CD4-positive, CD25-positive, alpha-beta regulatory T cell (primary cell): ENCODE results near the gene KSR1. TPM values are rescaled to one million over a fixed set of nuclear protein-coding genes. Genes with fewer than 3 reads are reported as not detected.

Experiments
- ATAC-seq, 2 donors: fragments of 150-1000 bp; cut with Tn5 transposase; one replicate each; pipeline ENCODE4 v1.10.0; 2021; ENCODE audit warnings: low read depth in 2 of 2, moderate number of reproducible peaks in 2 of 2, moderate library complexity in 1 of 2
- DNase-seq, 3 donors: peaks; one replicate each; pipeline versions ENCODE4 v3.0.0 to v3.0.0-alpha.2; 2012 to 2022; ENCODE audit warnings: mixed read lengths in 1 of 3
- H3K27ac ChIP-seq: one replicate; pipeline ENCODE4 v1.7.0; 2013; ENCODE audit warnings: mild to moderate bottlenecking, low read length; ENCODE audit not compliant: insufficient read depth, poor library complexity, severe bottlenecking
- H3K27me3 ChIP-seq: one replicate; pipeline ENCODE4 v1.7.0; 2013; ENCODE audit warnings: low read length; ENCODE audit not compliant: control insufficient read depth, insufficient read depth
- H3K36me3 ChIP-seq: one replicate; pipeline ENCODE4 v1.7.0; 2013; ENCODE audit warnings: mild to moderate bottlenecking, low read length, moderate library complexity; ENCODE audit not compliant: control insufficient read depth, insufficient read depth
- H3K4me1 ChIP-seq: 2 replicates; pipeline ENCODE4 v1.7.0; 2013; ENCODE audit warnings: mild to moderate bottlenecking, low read length; ENCODE audit not compliant: insufficient read depth, control insufficient read depth, poor library complexity, severe bottlenecking
- H3K4me3 ChIP-seq: one replicate; pipeline ENCODE4 v1.7.0; 2013; ENCODE audit warnings: low read depth, mild to moderate bottlenecking, low read length, moderate library complexity
- H3K9me3 ChIP-seq, 2 experiments: 1 replicate in 1 of 2; 2 replicates in 1 of 2; pipeline ENCODE4 v1.7.0; 2013; ENCODE audit warnings: low read length in 2 of 2, mild to moderate bottlenecking in 1 of 2, moderate library complexity in 1 of 2; ENCODE audit not compliant: control insufficient read depth in 2 of 2
- H3K27ac Mint-ChIP-seq, 3 donors: one replicate each; pipeline ENCODE4 v1.8.0; 2020 to 2022; ENCODE audit warnings: mild to moderate bottlenecking in 3 of 3, mixed read lengths in 3 of 3, moderate library complexity in 2 of 3
- H3K27me3 Mint-ChIP-seq: one replicate; pipeline ENCODE4 v1.8.0; 2022; ENCODE audit warnings: mild to moderate bottlenecking, mixed read lengths
- H3K36me3 Mint-ChIP-seq: one replicate; pipeline ENCODE4 v1.8.0; 2020; ENCODE audit warnings: mixed read lengths
- H3K4me1 Mint-ChIP-seq, 4 donors: one replicate each; pipeline ENCODE4 v1.8.0; 2020 to 2022; ENCODE audit warnings: mixed read lengths in 4 of 4, mild to moderate bottlenecking in 1 of 4
- H3K4me3 Mint-ChIP-seq, 4 donors: one replicate each; pipeline ENCODE4 v1.8.0; 2020 to 2022; ENCODE audit warnings: mild to moderate bottlenecking in 4 of 4, mixed read lengths in 4 of 4, moderate library complexity in 3 of 4
- H3K9me3 Mint-ChIP-seq, 7 donors: one replicate each; pipeline ENCODE4 v1.8.0; 2020 to 2022; ENCODE audit warnings: mixed read lengths in 7 of 7, mild to moderate bottlenecking in 3 of 7, moderate library complexity in 2 of 7
- polyA plus RNA-seq, 4 donors: library from polyadenylated mRNA; unstranded; fragments of 300-500 nt; fragmentation: Illumina TruSeq; gene quantifications; one replicate each; pipeline ENCODE4 v1.2.3, GENCODE V29; 2021
- total RNA-seq: library from RNA; stranded (reverse); gene quantifications from one replicate; pipeline ENCODE4 v1.2.3, GENCODE V29; 2022

Gene KSR1
- total and polyA plus RNA-seq, 5 donors from 2014 or later = 1.2 to 69.5 (median 1.7) TPM

DNA sequence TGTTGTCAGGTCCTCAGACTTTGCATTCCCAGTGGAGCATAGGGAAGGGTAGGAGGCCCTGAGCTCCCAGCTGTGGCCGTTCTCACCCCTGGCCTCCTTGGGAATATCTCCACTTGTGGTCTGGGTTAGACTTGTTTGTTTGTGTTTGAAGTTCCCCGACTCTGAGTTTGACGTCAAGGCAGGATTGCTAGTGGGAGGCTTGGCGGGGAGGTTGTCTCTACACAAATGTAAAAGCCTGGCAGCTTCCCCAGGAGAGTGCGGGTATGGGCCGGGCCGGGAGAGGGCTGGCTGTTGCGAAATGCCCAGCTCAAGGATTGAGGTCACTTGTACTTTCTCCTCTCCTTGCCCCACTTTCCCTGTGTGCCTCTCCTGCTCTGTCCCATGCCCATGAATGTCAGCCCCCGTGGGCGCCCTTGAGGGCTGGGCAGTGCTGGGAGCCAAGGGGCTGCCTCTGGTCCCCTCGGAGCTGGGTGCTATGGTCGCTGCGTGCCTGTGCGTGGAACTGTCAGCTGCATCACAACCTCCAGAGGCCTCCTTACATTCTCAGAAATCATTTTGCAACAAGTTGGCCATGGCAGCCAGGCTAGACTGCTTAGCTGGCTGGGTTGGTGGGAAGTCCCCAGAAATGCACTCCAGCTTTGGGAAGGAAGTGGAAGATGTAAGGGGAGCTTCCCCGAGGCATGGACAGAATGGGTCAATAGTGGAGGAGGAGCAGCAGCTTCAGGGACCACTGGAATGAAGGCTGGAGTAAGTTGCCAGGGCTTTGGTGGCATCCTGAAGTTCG lies 84.3 kb downstream of the KSR1 start:
- Histone ChIP-seq H3K27me3 (no peaks in the 10 kb centered on the region), H3K27ac (no peak overlapping the region), H3K4me1 (peaks cover 19% of the 10 kb centered on the region), H3K36me3 (no peaks in the 10 kb centered on the region), H3K9me3 (no peaks in the 10 kb centered on the region), H3K4me3 (no peak overlapping the region)
- ATAC-seq (no peak), DNase-seq (no peak)
- Mint-ChIP-seq H3K27ac (peak overlapping the region in 2 of 3 donors; percentile 36 to 68), H3K4me1 (peaks cover 14 to 58% (median 40%) of the 10 kb centered on the region in 4 donors), H3K9me3 (no peaks in the 10 kb centered on the region), H3K4me3 (no peak overlapping the region), H3K36me3 (no peaks in the 10 kb centered on the region), H3K27me3 (no peaks in the 10 kb centered on the region)

DNA sequence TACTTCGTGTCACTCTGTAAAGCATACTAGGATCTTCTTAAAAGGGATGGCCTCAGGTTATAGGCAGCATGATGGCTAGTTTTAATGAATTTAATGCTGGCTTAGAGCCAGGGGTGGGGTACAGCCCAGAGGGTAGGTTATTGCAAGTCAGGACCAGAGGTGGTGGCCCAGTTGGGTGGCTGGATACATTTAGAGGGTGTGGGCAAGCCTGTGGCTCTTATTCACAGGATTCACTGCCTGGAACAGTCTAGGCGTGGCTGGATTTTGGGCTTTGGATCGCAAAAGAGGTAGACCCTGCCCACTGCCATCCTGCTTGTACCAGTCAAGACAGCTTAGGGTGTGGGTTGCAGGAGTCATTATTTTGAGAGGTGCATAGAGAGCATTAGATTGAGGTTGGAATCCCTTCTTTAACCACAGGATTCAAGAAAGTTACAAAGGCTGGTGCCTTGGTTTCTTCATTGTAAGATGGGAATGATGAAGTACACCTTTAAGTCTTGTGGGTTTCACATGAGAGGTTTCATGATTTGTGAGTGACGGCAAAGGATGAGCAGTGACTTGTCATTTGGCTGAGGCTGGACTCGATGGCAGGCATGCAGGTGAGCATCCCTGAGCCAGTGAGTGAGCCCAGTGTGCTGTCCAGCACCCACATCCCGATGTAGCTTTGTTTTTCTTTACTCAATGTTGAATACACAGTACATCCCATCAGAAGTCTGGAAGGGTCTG lies 85.2 kb downstream of the KSR1 start:
- Histone ChIP-seq H3K27me3 (no peaks in the 10 kb centered on the region), H3K4me3 (no peak overlapping the region), H3K4me1 (peaks cover 19% of the 10 kb centered on the region), H3K27ac (no peak overlapping the region), H3K9me3 (no peaks in the 10 kb centered on the region), H3K36me3 (no peaks in the 10 kb centered on the region)
- ATAC-seq (no peak), DNase-seq (no peak)
- Mint-ChIP-seq H3K36me3 (no peaks in the 10 kb centered on the region), H3K27ac (peak overlapping the region in 2 of 3 donors; percentile 68 to 74), H3K9me3 (no peaks in the 10 kb centered on the region), H3K4me1 (peaks cover 21 to 66% (median 45%) of the 10 kb centered on the region in 4 donors), H3K27me3 (no peaks in the 10 kb centered on the region), H3K4me3 (no peak overlapping the region)

DNA sequence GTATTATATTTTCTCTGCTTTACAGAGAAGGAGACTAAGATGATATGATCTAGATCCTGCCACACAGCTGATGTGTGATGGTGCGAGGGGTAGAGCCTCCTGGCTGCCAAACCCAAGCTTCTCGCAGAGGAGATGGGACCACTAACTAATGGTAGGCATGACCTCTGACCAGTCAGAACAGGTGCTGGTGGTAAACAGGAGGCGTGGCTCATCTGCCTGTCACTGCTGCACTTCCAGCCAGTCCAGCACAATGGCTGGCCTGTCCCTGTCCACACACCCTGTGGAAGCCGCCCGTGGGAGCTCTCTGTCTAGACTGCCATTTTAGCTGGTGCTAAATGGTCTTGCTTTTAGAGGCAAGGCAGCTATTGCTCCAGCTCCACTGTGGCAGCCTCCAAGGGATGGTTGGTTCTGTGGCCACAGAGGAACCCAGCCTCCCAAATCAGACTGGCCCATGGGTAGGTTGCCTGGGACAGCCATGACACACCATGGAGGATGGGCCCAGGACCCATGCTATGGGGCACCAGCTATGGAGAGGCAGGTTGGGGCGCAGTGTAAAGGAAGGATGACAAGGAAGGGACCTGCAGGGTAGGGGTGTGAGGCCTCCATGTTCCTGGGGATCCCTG lies 86.7 kb downstream of the KSR1 start:
- H3K4me3 Mint-ChIP-seq = no peak overlapping the region
- no peaks in the 10 kb centered on the region for H3K36me3 Mint-ChIP-seq
- Histone ChIP-seq H3K27ac (no peak overlapping the region), H3K27me3 (no peaks in the 10 kb centered on the region), H3K9me3 (no peaks in the 10 kb centered on the region), H3K36me3 (no peaks in the 10 kb centered on the region), H3K4me3 (no peak overlapping the region), H3K4me1 (peaks cover 19% of the 10 kb centered on the region)
- ATAC-seq (no peak), DNase-seq (no peak)
- no peaks in the 10 kb centered on the region for H3K27me3 Mint-ChIP-seq
- H3K9me3 Mint-ChIP-seq = no peaks in the 10 kb centered on the region
- peaks cover 26 to 72% (median 46%) of the 10 kb centered on the region in 4 donors for H3K4me1 Mint-ChIP-seq
- no peak overlapping the region for H3K27ac Mint-ChIP-seq

DNA sequence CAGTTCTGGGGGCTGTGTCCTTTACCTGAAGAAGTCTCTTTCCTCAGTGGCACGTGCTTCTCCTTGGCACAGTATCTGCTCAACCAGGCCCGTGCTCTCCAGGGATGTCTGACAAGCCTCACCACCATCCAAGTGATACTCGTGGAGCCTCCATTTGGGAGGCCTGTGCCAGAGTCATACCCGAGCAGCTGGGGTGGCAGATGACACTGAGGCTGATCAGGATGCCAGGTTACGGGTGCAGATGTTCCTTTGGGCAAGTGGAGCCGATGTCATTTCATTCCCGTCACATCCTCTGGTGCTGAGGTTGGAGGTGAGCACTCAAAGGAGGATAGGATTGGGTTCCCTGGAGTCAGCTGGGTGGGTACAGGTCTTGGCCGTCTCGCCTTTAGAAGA lies 87.2 kb downstream of the KSR1 start:
- no peak overlapping the region for H3K4me3 ChIP-seq
- Mint-ChIP-seq H3K4me3 (no peak overlapping the region), H3K36me3 (no peaks in the 10 kb centered on the region), H3K9me3 (no peaks in the 10 kb centered on the region), H3K27me3 (no peaks in the 10 kb centered on the region), H3K27ac (peak overlapping the region in 1 of 3 donors; percentile 75), H3K4me1 (peaks cover 26 to 72% (median 46%) of the 10 kb centered on the region in 4 donors)
- no peak for DNase-seq
- H3K27ac ChIP-seq = no peak overlapping the region
- ATAC-seq = no peak
- no peaks in the 10 kb centered on the region for H3K27me3 ChIP-seq
- peaks cover 19% of the 10 kb centered on the region for H3K4me1 ChIP-seq
- H3K36me3 ChIP-seq = no peaks in the 10 kb centered on the region
- H3K9me3 ChIP-seq = no peaks in the 10 kb centered on the region

DNA sequence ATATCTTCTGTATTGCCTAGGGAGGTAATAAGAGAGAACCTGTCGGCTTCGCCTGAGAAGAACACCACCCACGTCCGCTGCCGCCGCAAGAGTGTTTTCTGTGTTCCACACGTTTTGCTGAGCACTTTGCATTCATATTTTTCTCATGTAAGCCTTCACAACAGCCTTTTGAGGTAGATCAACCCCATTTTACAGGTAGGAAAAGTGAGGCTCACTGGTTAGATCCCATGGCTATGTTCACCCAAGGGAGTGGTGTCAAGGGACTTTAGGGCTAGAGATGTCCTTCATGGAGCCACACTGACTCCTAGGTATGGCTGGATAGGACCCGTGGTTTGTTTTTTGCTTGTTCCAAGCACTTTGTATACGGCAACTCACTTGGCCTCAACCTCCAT lies 87.7 kb downstream of the KSR1 start:
- H3K27ac ChIP-seq = no peak overlapping the region
- H3K36me3 ChIP-seq = no peaks in the 10 kb centered on the region
- peak overlapping the region; percentile 35 for H3K4me3 ChIP-seq
- no peaks in the 10 kb centered on the region for H3K9me3 ChIP-seq
- peaks cover 26 to 70% (median 46%) of the 10 kb centered on the region in 4 donors for H3K4me1 Mint-ChIP-seq
- ATAC-seq (no peak), DNase-seq (no peak)
- H3K9me3 Mint-ChIP-seq = no peaks in the 10 kb centered on the region
- no peaks in the 10 kb centered on the region for H3K27me3 ChIP-seq
- peak overlapping the region; percentile 23 to 75 (median 56) for H3K27ac Mint-ChIP-seq
- H3K27me3 Mint-ChIP-seq = no peaks in the 10 kb centered on the region
- H3K4me1 ChIP-seq = peaks cover 19% of the 10 kb centered on the region
- H3K36me3 Mint-ChIP-seq = no peaks in the 10 kb centered on the region
- peak overlapping the region in 1 of 4 donors; percentile 13 for H3K4me3 Mint-ChIP-seq

DNA sequence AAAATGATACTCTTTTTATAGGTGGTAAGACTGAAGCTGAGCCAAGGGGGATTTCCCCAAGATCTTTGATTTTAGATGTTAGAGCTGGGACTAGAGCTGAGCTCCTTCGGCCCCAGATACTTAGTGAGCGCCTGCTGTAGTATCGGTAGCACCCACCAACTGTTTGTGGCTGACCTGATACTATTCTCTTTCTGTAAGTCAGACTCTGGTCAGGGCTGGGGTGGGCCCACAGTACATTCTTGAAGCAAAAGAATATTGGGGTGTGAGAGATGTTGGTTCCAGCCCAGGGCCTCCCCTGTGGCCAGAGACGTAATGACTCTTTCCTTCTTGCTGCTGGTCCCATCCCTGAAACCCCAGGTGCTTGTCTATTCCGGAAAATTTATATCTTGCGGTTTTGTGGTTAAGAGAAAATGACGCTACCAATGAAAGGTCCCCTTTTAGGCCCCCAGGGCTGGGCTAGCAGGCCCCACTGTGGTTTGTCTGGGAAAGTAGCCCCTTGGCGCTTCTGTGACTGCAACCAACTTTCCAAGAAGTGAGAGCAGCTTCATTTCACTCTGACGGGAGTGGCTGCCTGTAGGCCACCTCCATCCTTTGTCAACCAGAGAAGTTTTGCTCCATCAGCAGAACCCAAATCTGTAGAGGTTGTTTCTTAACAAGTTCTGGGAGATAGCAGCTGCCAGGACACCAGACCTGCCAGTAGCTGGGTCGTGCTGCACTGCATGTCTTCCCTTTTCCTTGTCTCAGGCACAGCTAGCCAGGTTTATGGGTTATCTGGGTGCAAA lies 88.3 kb downstream of the KSR1 start:
- H3K4me1 Mint-ChIP-seq = peaks cover 26 to 66% (median 44%) of the 10 kb centered on the region in 4 donors
- Histone ChIP-seq H3K27ac (no peak overlapping the region), H3K9me3 (no peaks in the 10 kb centered on the region), H3K4me1 (peaks cover 19% of the 10 kb centered on the region), H3K36me3 (no peaks in the 10 kb centered on the region), H3K27me3 (no peaks in the 10 kb centered on the region), H3K4me3 (peak overlapping the region; percentile 35)
- ATAC-seq (peak; percentile 52 to 54), DNase-seq (peak in 1 of 3 donors; percentile 77)
- no peaks in the 10 kb centered on the region for H3K27me3 Mint-ChIP-seq
- peak overlapping the region in 3 of 4 donors; percentile 13 to 54 (median 54) for H3K4me3 Mint-ChIP-seq
- H3K27ac Mint-ChIP-seq = peak overlapping the region; percentile 66 to 81 (median 75)
- H3K9me3 Mint-ChIP-seq = no peaks in the 10 kb centered on the region
- H3K36me3 Mint-ChIP-seq = no peaks in the 10 kb centered on the region

DNA sequence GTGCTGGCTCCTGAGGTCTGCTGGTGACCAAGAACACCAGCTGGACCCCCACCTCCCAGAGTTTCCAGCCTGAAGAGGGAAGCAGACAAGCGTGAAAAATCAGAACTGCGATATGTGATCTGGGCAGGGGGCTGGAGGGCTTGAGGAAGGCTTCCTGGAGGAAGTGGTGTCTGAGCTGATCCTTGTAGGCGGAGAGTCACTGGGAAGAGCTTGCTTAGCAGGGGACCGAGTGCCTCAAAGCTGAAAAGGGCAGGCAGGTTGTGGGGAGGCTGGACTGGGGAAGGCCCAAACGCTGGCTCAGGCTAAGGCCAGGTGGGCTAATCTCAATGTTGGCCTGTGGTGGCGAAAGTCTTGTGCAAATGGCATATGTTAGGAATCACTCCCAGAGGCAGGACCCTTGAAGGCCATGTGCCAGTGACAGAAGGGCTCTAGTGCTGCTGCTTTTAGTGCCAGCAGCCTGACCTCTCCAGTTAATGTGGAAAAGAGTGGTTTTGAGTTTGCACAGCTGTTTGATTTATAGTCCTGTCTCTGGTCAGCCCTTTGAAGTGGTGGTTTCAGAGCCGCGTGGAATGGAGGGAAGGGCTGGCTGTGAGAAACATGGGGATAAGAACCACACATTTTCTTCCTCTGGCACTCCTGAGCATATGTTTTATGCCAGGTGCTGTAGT lies 89.4 kb downstream of the KSR1 start:
- peaks cover 4% of the 10 kb centered on the region for H3K36me3 Mint-ChIP-seq
- no peaks in the 10 kb centered on the region for H3K27me3 ChIP-seq
- DNase-seq (no peak), ATAC-seq (no peak)
- no peaks in the 10 kb centered on the region for H3K9me3 Mint-ChIP-seq
- no peaks in the 10 kb centered on the region for H3K9me3 ChIP-seq
- peaks cover 19% of the 10 kb centered on the region for H3K4me1 ChIP-seq
- no peak overlapping the region for H3K4me3 ChIP-seq
- no peaks in the 10 kb centered on the region for H3K36me3 ChIP-seq
- peak overlapping the region in 2 of 3 donors; percentile 75 for H3K27ac Mint-ChIP-seq
- no peaks in the 10 kb centered on the region for H3K27me3 Mint-ChIP-seq
- no peak overlapping the region for H3K4me3 Mint-ChIP-seq
- no peak overlapping the region for H3K27ac ChIP-seq
- H3K4me1 Mint-ChIP-seq = peaks cover 26 to 64% (median 43%) of the 10 kb centered on the region in 4 donors
